AML-193 (cell line): Measurements from ENCODE around the gene TAF10.
A peak's percentile ranks its signal among the peaks of the same experiment; 100 is the strongest.

ENCODE experiments used
- DNase-seq, 2 experiments: peaks; one replicate each; lab custom pipeline; 2025; lab: John Stamatoyannopoulos, UW

TAF10 gene

DNA sequence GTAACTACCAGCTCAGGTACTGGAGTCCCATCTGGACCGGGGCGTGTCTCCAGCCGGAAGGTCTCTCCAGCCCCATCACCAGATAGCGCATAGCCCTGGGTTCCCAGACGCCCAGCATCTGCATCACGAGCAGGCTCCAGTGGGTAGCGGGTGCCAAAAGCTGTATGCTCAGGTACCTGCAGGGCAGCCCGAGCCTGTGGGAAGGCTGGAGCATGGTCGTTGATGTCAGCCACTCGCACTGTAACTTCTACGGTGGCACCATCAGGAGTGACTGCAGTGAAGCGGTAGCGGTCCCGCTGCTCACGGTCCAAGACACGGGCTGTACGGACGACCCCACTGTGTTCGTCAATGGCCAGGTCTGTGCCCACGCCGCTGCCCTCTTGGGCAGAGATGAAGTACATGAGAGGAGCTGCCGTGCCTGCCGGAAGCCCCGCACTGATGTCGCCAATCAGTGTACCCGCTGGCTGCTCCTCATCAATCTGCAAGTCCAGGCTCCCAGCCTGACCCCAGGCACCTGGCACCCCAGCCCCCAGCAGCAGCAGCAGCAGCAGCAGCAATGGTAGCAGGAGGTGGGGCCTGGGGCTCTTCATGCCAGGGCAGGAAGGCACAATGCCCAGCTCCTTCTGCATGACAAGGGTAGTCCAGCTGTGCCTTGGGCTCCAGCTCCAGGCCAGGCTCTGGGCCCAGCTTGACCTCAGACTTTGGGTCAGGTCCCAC, 29.1 kb upstream of the TAF10 start:
- no peak for DNase-seq

DNA sequence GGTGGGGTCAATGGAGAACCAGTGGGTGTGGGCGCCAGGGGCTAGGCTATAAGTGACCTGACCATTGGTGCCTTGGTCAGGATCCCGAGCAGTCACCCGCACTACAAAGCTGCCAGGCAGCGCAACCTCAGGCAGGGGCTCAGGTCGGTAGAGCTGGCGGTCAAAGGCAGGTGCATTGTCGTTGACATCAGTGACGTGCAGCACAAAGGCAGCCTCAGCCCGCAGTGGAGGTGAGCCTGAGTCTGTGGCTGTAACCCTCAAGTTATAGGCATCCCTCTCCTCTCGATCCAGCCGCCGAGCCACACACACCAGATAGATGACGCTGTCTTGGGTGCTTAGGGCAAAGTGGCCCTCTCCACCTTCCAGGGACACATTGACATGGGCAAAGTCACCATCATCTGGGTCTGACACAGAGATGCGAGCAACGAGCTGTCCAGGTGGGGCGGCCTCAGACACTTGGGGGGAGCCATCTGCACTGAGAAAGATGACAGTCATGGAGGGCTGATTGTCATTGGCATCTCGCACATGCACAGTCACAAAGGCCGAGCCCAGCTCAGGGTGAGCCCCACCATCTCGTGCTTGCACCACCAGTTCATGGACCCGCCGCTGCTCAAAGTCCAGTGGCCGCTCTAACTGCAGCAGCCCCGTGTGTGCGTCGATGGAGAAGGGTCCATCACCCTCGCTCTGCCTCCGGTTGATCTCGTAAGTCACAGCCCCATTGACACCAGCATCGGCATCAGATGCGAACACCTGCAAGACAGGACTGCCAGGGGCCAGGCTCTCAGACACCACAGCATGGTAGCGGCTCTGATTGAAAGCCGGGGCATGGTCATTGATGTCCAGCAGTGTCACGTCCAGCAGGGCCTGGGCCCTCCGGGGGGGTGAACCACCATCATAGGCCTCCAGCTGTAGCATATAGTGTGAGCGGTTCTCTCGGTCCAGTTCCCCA, 28.3 kb upstream of the TAF10 start:
- DNase-seq: no peak

DNA sequence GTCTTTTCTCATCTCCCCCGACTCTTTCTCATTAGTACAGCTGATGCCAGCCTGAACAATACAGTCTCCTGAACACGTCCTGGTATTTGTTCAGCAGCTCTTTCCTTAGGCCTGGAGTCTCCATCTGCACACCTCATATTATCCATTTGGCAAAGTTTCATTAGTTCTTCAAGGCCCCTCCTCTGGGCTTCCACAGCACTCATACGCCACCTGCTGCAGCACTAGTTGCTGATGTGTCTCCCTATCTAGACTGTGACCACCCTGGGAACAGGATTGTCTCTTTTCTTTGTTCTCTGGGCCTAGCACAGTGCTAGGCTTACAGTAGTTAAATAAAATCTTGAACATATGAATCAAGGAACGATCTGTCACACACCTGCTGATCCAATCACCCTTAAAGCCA, 26.4 kb upstream of the TAF10 start:
- no peak for DNase-seq

DNA sequence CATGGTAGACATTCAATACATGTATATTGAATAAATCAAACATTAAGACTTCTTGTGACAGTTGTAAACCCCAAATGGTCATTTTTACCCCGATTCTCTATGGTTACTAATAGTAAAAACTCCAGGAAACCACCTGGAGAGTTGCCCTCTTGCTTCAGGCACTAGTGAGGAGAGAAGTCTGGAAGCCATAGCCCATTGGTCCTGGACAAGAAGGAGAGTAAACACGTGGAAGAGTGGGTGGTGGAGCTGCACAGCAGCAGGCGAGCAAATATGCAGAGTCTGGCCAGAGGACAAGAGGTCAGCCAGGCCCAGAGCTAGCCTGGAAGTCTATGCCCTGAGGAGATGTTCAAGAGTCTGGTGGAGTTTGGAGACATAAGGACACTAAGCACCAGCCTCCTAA, 25.9 kb upstream of the TAF10 start:
- DNase-seq: no peak

DNA sequence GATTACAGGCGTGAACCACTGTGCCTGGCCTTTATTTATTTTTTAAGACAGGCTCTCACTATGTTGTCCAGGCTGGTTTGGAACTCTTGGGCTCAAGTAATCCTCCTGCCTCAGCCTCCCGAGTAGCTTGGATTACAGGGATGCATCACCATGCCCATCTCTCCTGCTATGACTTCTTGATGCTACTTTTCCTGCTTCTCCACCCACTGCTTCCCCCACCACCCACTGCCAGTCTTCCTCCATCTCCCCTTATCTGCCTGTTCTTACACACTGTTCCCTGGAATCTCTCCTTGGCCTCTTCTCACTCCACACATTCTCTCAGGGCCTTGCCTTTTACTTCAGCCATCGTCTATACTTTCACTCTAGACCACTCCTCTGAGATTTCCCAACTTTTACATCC, 24.5 kb upstream of the TAF10 start:
- no peak for DNase-seq

DNA sequence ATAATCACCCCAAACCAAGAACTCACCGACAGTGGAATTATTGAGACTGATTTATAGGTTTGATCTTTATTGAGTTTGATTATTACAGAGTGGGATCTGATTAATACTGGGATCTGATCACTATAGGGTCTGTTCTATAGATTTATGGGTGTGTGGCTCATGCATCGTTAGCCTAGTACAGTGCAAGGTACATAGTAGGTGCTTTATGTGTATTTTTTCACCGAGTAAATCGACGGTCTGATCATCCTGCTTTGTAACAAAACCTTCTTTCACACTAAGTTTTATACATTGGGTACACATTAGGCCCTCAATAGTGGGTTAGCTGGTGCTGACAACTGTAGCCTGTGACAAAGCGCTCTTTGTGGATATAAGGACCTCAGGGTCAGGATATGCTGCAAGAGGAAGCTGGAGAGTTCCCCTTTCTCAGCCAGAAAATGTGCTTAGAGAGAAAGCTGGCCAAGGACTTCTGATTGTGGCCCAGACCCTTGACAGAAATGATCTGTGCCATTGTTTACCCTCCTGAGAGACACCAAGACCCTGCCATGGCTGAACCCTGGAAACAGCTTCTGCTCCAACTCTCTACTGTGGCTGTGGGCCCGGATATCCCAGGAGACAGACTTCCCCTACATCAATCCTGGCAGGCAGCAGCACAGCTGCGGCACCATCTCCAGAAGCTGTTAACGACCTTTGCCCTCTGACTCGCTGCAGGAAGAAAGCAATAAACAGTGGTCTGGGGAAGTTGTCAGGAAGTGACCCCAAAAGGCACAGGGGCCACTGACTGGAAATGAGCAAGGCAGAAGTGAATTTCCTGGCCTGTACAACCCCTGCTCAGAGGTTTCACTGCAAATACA, 23.3 kb upstream of the TAF10 start:
- peak; percentile 86 to 87 for DNase-seq

DNA sequence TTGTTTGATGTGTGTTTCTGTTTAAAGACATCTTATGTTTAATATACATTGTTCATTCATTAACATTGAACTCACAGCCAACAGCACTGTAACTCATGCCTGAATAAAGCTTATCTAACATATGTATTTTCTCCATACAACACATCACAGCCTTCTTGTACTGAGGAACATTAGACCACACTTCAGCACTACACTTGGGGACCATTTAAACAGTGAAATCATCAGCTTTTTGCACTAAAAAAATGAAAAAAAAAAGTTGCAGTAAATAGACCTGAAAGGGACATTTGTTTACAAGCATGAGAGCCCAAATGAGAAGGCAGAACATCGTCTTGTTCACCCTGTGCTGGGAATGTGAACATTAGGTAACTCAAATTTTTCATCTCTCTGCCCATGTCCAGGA, 22.5 kb upstream of the TAF10 start:
- no peak for DNase-seq

DNA sequence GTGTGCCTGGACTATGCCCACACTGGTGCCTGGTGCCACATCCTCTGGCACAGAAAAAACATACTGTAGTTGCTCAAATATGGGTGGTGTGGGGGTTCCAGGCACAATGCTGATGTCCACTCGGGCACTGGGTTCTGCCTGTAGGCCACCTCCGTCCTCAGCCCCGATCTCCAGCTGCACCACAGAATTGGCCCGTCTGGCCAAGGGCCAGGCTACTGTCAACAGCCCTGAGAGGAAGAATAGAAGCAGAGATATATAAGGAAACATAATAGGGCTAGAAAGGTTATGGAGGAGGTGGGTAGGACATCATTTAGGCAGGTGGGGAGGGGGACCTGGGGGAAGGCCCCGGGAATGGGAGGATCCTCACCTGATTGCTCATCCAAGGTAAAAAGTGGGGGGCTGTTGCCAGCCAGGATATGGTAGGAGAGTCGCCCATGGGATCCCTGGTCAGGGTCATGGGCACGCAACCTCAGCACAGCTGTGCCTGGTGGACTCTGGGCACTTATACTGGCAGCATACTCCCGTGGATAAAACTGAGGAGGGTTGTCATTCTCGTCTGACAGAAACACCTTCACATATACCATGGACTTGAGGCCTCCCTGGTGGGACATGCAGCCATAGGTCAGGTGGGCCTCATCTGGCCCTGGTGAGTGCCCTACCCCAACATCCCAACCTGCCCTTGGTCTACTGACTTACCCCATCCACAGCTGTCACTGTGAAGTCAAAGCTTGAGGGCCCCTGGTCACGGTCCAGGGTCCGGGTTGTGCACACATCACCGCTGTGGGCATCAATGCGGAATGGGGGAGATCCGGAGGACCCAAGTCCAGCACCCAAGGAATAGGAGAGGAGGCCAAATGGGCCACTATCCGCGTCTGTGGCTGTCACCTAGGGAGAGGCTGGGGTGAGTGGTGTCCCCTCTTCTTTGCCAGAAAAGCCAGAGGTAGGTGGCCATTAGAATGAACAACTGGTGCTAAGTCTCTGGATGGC, 21.7 kb upstream of the TAF10 start:
- DNase-seq: no peak

DNA sequence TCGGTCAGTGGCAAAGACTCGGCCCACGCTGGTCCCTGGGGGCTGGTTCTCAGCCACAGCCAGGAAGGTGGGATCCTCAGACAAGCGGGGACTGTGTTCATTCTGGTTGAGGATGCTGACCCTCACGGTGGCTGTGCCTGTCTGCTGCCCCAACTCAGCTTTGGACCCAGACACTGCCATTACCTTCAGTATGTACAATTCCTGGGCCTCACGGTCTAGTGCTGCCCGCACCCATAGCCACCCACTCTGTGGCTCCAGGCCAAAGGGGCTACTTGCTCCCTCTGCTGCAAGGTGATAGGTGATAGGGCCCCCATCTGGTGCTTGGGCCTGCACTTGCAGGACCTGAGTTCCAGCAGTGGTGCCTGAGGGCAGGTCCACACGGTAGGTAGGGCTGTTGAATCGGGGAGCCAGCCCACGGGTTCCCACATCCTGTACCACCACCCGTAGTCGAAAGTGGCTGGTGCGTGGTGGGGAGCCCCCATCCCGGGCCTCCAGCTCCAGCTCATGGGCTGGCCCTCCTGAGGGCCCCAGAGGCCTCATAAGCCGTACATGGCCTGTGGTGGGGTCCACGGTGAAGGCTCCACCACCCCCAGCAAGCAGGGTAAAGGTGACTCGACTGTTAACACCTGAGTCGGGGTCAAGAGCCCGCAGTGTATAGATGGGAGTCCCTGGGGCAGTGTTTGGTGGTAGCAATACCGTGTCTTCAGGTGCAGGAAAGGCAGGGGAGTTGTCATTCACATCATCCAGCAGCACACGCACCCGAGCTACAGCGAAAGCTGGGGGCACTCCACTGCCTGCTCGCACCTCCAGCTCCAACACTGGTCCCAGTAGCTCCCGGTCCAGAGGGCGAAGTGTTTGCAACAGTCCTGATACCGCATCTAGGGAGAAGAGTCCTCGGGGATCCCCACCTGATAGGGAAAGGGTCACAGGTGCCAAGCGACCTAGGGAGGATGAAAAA, 20.4 kb upstream of the TAF10 start:
- DNase-seq: no peak

DNA sequence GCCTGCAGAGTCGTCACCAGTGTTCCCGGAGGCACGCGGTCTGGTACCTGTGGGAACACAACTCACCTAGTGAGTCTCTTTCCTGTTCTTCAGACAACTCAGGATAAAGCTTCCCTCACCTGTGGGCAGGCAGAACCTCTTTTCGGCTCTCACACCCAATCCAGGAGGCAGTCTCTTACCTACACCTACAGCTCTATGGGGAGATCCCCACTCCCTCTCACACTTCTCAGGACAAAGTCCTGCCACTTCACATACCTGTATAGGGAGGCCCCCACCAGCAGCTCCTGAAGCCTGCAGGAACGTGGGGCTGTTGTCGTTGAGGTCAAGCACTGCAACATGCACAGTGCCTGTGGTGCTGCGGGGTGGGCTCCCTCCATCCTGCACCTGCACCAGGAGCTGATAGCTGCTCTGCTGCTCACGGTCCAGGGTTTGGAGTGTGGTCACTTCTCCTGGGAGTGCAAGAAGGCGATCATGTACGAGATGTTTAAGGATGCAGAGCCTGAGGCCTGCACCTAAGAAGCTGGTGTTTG, 19.4 kb upstream of the TAF10 start:
- DNase-seq: no peak

DNA sequence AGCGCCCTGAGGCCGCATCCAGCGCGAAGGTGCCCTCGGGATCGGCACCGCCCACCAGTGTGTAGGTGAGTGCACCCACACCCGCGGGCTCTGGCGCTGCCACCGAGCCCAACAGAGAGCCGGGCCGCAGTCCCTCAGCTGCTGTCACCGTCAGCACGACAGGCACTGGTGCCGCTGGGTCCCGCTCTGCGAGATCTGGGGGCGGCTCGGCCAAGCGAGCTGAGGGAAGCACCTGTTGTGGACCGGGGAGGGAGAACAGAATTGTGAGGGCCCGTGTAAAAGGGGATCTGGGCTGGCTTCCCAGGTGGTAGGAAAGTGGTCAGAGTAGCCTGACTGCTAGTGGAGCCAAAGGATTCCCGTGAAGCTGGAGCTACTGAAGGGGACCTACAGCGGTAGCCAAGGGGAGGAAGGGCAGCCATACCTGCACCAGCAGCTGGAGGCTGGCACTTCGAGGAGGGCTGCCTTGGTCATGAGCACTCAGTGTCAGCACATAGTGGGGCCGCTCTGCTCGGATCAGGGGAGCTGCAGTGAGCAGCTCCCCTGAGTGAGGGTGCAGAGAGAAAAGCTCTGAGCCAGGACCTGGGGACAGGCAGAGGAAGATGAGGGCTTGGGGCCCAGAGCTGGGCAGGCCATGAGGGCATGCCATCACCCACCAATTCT, 18.7 kb upstream of the TAF10 start:
- DNase-seq: no peak

DNA sequence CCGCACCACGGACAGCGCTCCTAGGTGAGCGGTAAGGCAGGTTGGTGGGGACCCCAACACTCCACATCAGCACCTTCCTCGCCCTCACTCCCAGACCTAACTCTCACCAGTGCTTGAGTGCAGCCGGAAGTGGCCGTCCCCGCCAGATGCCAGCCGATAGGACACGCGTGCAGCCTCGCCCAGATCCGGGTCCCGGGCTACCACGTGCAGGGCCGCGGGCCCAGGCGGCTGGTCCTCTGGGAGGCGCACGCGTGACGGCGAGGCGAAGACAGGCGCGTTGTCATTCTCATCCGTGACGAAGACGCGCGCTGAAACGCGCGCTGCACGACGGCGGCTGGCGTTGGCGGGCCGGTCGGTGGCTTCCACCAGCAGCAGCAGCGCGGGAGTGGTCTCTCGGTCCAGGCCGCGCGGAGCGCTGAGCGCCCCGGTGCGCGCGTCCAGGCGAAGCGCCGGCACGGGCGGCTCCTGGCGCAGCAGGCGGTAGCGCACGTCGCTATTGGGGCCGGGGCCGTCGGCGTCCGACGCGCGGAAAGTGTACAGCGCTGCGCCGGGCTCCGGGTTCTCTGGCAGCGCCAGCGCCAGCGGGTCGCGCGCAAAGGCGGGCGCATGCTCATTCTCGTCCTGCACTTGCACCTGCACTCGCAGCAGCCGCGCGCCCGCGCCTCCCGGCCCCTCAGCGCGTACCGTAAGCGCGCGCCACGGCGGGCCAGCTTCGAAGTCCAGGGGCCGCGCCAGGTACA, 18.0 kb upstream of the TAF10 start:
- no peak for DNase-seq

DNA sequence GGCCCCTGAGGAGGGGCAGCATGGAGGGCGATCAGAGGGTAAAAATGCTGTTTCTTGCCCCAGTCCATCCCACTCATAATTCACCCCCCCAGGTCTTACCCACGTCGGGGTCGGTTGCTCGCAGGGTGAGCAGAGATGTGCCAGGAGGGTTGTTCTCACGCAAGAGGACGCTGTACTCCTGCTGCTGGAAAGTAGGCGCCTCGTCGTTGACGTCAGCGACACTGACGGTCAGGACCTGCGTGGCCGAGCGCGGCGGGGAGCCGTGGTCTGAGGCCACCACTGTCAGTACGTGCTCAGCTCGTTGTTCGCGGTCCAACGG, 17.5 kb upstream of the TAF10 start:
- DNase-seq: no peak

DNA sequence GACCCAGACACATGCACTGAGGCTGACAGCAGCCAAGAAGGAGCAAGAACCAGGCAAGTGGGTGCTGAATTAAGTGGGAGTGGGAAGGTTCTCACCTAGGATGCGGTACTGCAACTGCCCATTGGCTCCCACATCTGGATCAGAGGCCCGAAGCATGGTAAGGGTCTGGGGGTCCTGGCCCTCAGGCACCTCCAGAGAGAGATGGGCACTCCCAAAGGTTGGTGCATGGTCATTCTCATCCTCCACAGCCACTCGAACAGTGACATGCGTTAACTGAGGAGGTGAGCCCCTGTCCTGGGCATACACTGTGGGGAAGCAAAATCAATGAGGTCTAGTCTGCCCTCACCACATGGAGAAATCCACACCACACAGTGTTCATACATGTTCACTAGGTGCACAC, 16.5 kb upstream of the TAF10 start:
- DNase-seq: no peak

DNA sequence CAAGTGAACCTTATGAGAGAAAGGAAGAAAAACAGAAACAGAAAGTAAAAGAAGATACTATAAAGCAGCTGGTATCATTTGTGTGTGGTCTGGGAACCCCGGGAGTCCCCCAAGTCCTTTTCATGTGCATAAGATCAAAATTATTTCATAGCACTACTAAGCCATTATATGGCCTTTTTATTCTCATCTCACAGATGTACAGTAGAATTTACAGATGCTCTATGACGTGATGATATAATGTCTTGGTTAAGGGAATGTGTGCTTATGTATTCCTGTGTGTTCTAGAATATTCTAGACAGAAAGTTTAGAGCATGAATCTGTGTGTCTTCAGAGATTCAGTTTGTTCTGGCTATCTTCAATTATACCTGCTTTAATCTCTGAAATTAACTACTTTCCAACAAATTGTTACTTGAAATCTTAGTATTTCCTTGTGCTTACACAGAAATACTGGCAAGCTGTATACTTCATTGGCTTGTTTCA, 15.8 kb upstream of the TAF10 start:
- DNase-seq: no peak

DNA sequence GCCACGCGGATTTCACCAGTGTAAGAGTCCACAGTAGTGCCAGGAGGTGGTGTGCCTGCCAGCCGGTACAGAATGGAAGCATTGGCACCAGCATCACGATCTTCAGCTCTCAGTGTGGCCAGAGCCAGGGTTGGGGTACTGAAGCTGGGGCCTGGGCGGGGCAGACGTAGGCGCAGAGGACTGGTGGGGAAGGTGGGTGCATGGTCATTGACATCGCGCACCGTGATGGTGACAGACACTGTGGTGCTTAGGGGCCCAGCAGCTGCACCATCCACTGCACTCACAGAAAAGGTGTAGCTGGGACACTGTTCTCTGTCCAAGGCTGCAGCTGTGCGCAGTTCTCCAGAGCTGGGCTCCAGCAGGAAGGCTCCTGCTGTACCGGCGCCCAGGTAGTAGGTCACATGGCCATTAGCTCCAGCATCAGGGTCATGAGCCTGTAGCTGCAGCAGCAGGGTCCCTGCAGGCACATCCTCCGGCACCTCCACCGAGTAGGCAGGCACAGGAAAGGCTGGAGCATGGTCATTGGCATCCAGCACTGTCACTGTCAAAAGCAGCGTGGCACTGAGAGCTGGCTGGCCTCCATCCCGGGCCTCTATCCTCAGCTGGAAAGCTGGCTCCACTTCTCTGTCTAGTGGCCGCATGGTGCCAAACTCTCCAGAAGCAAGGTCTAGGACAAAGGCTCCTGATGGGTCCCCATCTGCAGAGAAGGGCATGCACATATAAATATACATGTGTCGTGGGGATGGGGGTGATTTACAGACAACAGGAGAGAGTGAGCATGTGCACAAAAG, 15.2 kb upstream of the TAF10 start:
- no peak for DNase-seq

DNA sequence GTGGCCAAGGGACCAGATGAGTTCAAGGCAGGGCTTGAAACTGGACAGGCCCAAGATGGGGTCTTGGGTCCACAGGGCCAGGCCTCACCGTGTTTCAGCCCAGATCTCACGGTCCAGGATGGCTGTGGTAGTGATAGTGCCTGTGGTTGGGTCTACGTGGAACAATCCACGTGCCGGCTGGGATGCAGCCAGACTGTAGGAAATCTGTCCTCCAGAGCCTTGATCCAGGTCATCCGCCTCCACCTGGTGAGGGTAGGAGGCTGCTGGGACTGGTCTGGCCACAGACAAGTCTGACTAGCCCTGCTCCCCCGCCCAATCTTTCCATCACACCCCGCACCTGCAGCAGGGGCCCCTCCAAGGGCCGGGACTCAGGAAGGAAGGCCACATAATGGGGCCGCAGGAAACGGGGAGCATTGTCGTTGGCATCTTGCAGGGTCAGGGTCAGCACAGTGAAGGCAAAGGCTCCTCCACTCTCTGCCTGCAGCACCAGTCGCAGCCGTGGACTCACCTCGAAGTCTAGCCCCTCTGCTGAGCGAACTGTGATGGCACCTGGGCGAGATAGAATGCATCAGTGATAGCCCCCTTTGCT, 13.9 kb upstream of the TAF10 start:
- DNase-seq: no peak
